HG03025 (cell line): ENCODE data around the gene MLLT6.

ENCODE experiments used
- ATAC-seq: cut with Tn5 transposase; IDR thresholded peaks from one replicate; pipeline ENCODE4 v1.9.1; 2021; ENCODE audit warnings: mild to moderate bottlenecking, moderate library complexity; ENCODE audit not compliant: unreplicated experiment, low FRiP score

The MLLT6 gene

GRCh38 chr17:38741461-38741860 is 36.4 kb downstream of the MLLT6 start:
- ATAC-seq, result no peak

- ATAC-seq, result no peak
Observed at GRCh38 chr17:38741921-38742410, 36.9 kb downstream of the MLLT6 start.

- no peak for ATAC-seq
Observed at GRCh38 chr17:38742411-38743308, 37.6 kb downstream of the MLLT6 start.

- no peak for ATAC-seq
Observed at GRCh38 chr17:38743556-38744171, 38.6 kb downstream of the MLLT6 start.

GRCh38 chr17:38745545-38745944 is 40.5 kb downstream of the MLLT6 start:
- no peak for ATAC-seq

GRCh38 chr17:38746004-38746848 is 41.2 kb downstream of the MLLT6 start:
- ATAC-seq, result no peak

- no peak for ATAC-seq
Observed at GRCh38 chr17:38746849-38747462, 41.9 kb downstream of the MLLT6 start.

- no peak for ATAC-seq
Observed at GRCh38 chr17:38747463-38748148, 42.5 kb downstream of the MLLT6 start.

- no peak for ATAC-seq
Observed at GRCh38 chr17:38748149-38748891, 43.2 kb downstream of the MLLT6 start, which contains the start of gene PCGF2. TSS of gene PCGF2 (minus strand) at chr17:38748336. CDS start at chr17:38740402, 7,934 bp downstream.

- ATAC-seq, result no peak
Observed at GRCh38 chr17:38748892-38749222, 43.8 kb downstream of the MLLT6 start.

- no peak for ATAC-seq
Observed at GRCh38 chr17:38749223-38750043, 44.4 kb downstream of the MLLT6 start.

GRCh38 chr17:38750044-38750311 is 44.9 kb downstream of the MLLT6 start:
- ATAC-seq, result no peak

GRCh38 chr17:38750312-38751121 is 45.4 kb downstream of the MLLT6 start:
- no peak for ATAC-seq

GRCh38 chr17:38751144-38751807 is 46.2 kb downstream of the MLLT6 start:
- no peak for ATAC-seq

- ATAC-seq, result peak; percentile 12
Observed at GRCh38 chr17:38751808-38752307, 46.8 kb downstream of the MLLT6 start.

- peak; percentile 81 for ATAC-seq
Observed at GRCh38 chr17:38752308-38753070, 47.4 kb downstream of the MLLT6 start, which contains the start of gene PSMB3. TSS of gene PSMB3 (plus strand) at chr17:38752741. CDS start at chr17:38752827, 86 bp downstream.
